SKM-1 (cell line): Measurements from ENCODE around the gene ST6GAL1.
"Not testable (repeated sequence)": the region's sequence is repeated elsewhere in the genome, so short reads cannot be mapped to it uniquely, and the experiment has no call there.

Experiments used
- DNase-seq: peaks from one replicate; lab custom pipeline; 2025; ENCODE audit not compliant: unreplicated experiment; lab: John Stamatoyannopoulos, UW

The ST6GAL1 gene

GRCh38 chr3:186940967-186941366 is 10.6 kb downstream of the ST6GAL1 start:
- DNase-seq: no peak

DNA sequence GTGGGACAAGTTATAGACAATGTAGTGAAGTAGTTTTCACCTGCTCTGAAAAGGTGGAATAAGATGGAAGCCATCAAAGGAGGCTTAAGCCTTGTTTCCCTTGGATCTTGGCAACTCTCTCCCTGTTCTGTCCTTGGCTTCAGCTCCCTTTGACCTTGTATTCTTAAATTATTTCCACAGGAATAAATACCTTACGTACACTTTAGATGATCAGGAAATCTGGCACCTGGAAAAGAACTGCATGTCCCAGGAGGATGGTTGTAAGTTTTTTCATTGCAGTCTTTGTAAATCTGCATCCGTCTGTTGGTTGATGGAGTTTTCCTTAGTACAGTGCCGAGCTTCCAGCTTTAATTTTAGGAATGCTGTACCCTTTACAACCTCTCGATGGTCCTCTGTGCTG is 11.8 kb downstream of the ST6GAL1 start:
- no peak for DNase-seq

- DNase-seq: no peak
These were observed 15.0 kb downstream of the ST6GAL1 start for GRCh38 chr3:186945255-186945823.

DNA sequence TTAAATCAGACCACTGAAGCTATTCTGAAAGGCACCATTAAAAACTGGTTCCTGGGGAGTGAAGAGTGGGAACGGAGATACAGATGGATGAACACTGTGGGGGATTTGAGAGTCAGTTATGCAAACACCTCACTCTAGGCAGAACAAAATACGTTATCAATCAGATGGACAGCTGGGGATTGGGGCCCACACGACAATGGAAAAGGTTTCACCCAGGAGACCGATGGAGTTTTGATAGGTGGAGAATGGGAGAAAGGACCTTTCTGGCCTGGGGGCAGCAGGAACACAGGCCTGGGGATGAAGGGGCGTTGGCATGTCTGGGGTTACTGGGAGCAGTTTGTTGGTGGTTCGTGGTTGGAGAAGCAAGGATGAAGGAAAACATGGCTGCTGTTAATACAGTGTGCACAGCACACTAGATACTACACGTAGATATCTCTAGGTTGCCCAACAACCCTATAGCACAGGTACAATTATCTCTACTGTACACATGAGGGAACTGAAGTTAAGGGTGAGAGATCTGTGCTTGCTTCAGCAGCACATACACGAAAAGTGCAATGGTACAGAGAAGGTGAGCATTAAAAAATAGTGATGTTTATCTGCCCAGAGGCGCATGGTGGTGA is 16.5 kb downstream of the ST6GAL1 start:
- no peak for DNase-seq

DNA sequence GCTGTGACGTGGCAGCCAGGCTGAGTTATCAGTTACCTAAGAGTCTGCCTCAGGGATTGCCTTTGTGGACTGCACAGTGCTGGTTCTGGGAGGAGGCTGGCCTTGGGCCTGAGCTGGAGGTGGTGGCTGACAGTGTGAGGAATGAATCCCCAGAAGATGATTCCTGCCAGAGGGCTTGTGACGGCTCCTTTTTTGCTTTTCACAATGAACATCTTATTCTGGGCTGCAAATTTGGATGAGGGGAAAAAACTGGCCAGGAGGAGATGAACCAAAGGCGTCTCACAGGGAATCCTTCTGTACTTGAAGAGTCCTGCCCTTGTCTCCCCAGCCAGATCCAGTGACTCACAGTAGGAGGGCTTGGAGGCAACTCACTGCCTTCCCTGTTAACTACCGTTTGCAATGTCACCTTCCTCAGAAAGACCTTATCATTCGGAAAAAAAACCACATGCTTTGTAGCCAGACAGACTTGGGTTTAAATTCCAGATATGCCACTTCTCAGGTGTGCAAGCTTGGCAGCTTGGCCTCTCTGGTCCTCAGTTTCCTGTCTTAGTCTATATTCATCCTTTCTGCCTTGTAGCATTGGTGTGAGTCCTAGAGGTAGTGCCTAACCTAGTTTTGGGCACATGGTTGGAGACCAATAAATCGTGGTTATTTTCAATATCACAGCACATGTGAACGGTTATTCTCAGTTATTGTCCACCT is 19.1 kb downstream of the ST6GAL1 start:
- no peak for DNase-seq

- DNase-seq: no peak
These were observed 20.2 kb downstream of the ST6GAL1 start for GRCh38 chr3:186950402-186951093.

DNA sequence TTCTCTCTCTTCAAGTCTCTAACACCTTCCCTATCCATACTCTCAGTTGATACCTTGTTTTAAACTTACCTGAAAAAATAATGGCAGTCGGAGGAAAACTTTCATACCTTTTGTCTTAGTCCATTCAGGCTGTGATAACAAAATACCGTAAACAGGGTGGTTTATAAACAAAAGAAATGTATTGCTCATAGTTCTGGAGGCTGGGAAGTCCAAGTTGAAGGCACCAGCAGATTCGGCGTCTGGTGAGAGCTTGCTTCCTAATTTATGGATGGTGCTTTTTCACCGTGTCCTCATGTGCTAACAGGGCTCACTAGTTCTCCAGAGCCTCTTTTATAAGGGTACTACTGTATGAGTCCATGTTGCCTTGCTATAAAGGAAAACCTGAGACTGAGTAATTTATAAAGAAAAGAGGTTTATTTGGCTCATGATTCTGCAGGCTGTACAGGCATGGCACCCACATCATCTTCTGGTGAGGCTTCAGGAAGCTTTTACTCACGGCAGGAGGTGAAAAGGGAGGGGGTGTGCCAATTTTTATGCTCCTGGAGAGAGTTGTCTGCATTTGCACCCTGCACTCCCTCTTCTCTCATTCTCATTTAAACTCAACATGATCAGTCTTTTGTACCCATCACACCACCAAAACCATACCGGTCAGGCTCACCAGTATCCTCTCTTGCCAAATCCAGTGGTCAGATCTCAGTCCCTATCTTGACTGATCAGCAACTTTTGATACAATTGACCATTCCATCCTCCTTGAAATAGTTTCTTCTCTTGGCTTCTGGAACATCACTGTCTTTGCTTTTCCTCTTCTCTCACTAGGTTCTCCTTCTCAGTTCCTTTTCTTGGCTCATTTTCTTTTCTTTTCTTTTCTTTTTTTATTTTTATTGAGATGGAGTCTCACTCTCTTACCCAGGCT is 21.6 kb downstream of the ST6GAL1 start:
- DNase-seq: no peak

DNA sequence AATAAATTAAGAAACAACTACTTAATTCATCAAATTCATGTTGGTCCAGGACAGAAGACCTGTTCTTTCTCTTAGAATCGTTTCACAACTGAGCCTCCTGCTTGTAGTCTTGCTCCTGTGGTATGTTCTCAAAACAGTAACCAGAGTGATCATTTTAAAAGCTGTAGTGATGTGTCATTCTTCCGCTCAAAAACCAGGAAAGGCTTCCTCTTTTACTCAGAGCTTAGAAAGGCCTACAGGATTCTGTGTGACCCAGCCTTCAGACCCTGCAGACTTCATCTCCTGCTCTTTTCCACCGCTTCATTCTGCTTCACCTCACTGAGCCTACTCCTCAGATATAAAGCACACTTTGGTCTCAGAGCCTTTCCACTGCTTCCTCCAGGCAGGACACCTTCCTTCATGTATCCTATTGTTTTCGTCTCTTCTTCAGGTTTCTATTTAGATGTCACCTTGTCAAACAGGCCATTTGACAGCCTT is 22.7 kb downstream of the ST6GAL1 start:
- peak; percentile 63 for DNase-seq

- not testable (repeated sequence) for DNase-seq
These were observed 23.8 kb downstream of the ST6GAL1 start for GRCh38 chr3:186953992-186954699.

- no peak for DNase-seq
These were observed 25.8 kb downstream of the ST6GAL1 start for GRCh38 chr3:186955898-186956696.

DNA sequence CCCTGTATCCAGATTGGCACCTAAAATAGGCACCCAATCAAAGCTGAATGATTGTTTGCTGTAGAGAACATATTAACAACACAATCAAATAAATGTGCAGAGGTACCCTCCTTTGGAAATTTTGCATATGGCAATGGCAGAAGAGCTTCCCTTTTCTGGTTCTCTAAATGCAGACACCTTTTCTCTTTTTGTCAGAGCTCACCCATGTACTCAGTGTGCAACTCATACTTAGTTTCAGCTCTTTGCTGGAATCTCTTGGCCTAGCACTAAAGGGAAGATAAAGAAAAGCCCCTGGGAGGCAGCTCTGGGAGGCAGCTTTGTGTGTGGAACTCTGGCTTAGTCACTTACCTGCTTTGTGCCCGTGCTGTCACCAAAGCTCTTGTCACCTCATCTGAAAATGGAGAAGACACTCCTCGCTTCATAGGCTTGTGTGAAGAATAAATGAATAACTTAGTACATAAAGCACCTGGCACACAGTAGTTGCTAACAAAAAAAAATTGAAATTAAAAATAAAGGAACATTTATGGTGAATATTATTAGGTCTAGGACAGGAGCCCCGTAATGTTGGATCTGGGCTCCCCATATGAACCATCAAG is 28.8 kb downstream of the ST6GAL1 start:
- no peak for DNase-seq

DNA sequence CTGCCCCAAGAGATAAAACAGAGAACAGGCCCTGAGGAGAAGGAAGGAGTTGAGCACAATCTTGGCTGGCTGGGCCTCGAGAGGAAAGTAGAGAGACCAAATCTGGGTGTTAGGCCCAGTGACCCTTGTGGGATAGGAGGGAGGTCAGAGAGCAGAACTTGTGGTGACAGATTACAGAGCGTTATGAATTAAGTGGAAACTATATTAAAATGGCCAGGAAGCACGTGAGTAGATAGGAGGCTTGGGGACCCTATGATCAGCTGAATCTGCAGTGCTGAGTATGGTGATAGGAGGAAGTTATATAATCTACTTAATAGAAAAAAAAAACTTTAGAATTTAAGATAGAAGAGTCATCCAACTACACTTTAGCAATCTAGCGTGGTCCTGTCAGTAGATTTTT is 30.0 kb downstream of the ST6GAL1 start:
- DNase-seq: no peak

- no peak for DNase-seq
These were observed 32.1 kb downstream of the ST6GAL1 start for GRCh38 chr3:186962445-186962844.

DNA sequence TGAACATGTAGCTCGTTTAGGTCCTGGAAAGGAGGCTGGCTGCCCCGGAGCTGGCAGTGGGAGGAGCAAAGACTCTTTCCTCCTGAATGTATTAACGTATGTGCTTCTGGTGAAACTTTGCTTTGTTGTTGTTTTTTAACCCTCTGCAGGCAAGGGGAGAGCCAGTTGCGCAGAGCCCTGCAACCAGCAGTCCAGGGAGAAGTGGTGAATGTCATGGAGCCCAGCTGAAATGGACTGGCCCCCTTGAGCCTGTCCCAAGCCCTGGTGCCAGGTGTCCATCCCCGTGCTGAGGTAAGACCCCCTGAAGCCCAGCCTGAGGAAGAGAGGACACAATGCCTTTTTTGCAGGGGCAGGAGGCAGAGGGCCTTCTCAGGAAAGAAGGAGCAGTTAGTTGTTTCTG is 33.3 kb downstream of the ST6GAL1 start:
- no peak for DNase-seq

DNA sequence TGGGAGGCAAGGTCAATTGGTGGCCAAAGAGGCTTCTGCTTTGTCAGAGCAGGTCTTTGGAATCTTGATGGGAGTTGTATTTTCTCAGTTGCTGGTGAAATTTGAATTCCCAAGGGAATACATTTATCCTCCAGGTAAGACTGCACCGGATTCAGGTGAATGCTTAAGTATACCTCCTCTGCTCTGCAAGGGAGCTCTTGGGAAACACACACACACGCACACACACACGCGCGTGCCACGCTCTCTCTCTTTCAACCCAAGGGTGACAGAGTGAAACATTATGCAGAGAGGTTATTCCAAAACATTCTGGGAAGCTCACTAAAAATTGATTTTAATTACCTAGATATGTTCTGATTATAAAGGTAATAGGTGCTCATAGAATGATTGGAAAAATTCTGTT is 33.7 kb downstream of the ST6GAL1 start:
- DNase-seq: no peak

- no peak for DNase-seq
These were observed 34.3 kb downstream of the ST6GAL1 start for GRCh38 chr3:186964616-186965015.

DNA sequence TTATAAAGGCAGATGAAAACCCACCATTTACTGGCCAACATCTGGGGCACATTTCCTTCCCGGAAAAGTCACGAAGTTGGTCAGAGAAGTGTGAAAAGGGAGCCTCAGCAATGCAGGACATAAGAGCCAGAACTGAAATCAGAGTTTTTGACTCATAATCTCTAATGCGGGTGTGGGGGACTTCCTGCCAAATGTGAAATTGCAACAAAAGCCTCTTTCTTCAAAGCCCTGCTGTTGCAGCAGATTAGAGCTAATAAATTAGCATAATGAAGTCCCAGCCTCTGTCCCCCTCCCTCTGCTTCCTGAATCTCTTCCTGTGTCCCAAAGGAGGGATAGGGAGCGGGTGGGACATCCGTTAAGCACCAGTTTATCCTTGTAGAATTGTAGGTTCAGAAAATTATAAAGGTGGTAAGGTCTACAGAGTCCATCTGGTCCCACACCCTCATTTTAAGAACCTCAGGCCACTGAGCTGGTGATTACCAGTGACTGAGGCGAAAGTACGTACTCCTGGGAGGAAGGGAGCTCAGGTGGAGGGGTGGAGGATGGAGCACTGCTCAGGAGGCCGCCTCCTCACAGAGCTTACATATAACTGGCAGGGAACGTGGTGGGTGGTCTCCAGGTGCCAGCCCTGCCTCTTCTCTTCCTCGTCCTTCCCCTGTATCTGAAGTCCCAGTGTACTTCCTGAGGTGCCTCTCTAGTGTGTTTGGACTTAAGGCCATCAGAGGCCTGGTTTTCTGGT is 35.0 kb downstream of the ST6GAL1 start:
- DNase-seq: no peak

DNA sequence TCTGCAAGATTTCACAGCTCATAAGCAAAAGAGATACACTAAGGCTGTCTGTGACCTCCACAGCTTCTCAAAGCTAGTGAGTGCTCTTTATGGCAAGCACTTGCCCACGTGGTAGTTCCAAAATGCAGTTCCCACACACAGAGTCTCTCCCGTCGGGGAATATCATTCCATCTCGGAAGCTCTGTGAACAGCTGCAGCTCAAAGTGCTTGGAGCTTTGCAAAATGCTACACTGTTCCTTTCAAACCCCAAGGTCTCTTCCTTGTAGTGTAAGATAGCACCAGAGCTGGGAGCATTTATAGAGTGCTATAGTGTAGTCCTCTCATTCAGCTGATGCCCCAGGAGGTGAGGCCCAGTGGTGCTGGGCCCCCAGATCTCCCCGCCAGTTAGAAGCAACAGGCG is 36.1 kb downstream of the ST6GAL1 start:
- no peak for DNase-seq
